Activated naive CD4-positive, alpha-beta T cell treated with anti-CD3 and anti-CD28 coated beads for 36 hours (primary cell): Measurements from ENCODE around the gene MARCHF11. TPM values are rescaled to one million over a fixed set of nuclear protein-coding genes. Genes with fewer than 3 reads are reported as not detected.

ENCODE experiments used
- CTCF ChIA-PET: fragments of 350-600 bp; sonication (Branson Sonifier 250); formaldehyde crosslinking; loops from one replicate; lab custom pipeline; 2021; ENCODE audit warnings: antibody characterized with exemption; lab: Charles Lee
- DNase-seq: peaks from one replicate; pipeline ENCODE4 v3.0.0-alpha.2; 2020
- H3K27ac Mint-ChIP-seq: one replicate; pipeline ENCODE4 v1.8.0; 2021; ENCODE audit warnings: mild to moderate bottlenecking, mixed read lengths
- H3K27me3 Mint-ChIP-seq: one replicate; pipeline ENCODE4 v1.8.0; 2021; ENCODE audit warnings: low read depth, mixed read lengths
- H3K36me3 Mint-ChIP-seq: one replicate; pipeline ENCODE4 v1.8.0; 2021; ENCODE audit warnings: low read depth, mixed read lengths
- H3K4me1 Mint-ChIP-seq: one replicate; pipeline ENCODE4 v1.8.0; 2021; ENCODE audit warnings: low read depth, mixed read lengths
- H3K4me3 Mint-ChIP-seq: one replicate; pipeline ENCODE4 v1.8.0; 2021; ENCODE audit warnings: mild to moderate bottlenecking, moderate library complexity, mixed read lengths
- H3K9me3 Mint-ChIP-seq: one replicate; pipeline ENCODE4 v1.8.0; 2021; ENCODE audit warnings: mixed read lengths
- intact Hi-C: fragments of 100-400 bp; cut with micrococcal nuclease; formaldehyde crosslinking; loops from one replicate; pipeline ENCODE4 v1.15.1; 2023
- total RNA-seq, 2 experiments: library from RNA; stranded (reverse); gene quantifications; one replicate each; pipeline ENCODE4 v1.2.3, GENCODE V29; 2021

Gene MARCHF11
- total RNA-seq, 2 experiments from 2014 or later, result not detected

- H3K36me3 Mint-ChIP-seq, result no peaks in the 10 kb centered on the region
- no peak for DNase-seq
- H3K27ac Mint-ChIP-seq, result no peak overlapping the region
- intact Hi-C loops, result no loop called here
- no peaks in the 10 kb centered on the region for H3K27me3 Mint-ChIP-seq
- no peak overlapping the region for H3K4me3 Mint-ChIP-seq
- CTCF ChIA-PET, result no interaction called here
- H3K9me3 Mint-ChIP-seq, result no peaks in the 10 kb centered on the region
- no peaks in the 10 kb centered on the region for H3K4me1 Mint-ChIP-seq
These were observed 112.2 kb downstream of the MARCHF11 start for GRCh38 chr5:16067415-16067814.

- intact Hi-C loops, result no loop called here
- Mint-ChIP-seq H3K9me3 (no peaks in the 10 kb centered on the region), H3K4me3 (no peak overlapping the region), H3K36me3 (no peaks in the 10 kb centered on the region), H3K27me3 (no peaks in the 10 kb centered on the region), H3K27ac (no peak overlapping the region), H3K4me1 (no peaks in the 10 kb centered on the region)
- CTCF ChIA-PET, result no interaction called here
- DNase-seq, result no peak
These were observed 112.8 kb downstream of the MARCHF11 start for GRCh38 chr5:16066810-16067209.

GRCh38 chr5:16066320-16066719 lies 113.3 kb downstream of the MARCHF11 start:
- DNase-seq, result no peak
- Mint-ChIP-seq H3K27me3 (no peaks in the 10 kb centered on the region), H3K4me1 (no peaks in the 10 kb centered on the region), H3K36me3 (no peaks in the 10 kb centered on the region), H3K4me3 (no peak overlapping the region), H3K27ac (no peak overlapping the region), H3K9me3 (no peaks in the 10 kb centered on the region)
- intact Hi-C loops, result no loop called here
- CTCF ChIA-PET, result no interaction called here

DNA sequence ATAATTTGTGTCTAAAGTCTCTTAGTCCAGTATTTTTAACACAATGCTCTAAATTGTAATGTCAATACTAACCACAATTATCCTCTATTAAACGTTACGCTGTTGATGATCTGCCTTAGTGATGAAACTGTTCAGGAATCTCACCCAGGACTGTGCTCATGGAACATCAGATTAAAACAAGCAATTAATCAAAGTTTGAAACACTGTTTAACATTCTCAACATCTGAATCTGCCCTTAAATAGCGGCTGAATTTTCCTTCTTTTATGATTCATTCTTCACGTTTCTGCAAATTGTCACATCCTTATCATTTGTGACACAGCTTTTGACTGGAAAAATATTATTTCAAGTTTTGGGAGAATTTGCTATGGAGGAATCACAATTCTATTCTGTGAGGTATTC lies 113.8 kb downstream of the MARCHF11 start:
- intact Hi-C loops, result no loop called here
- H3K4me1 Mint-ChIP-seq, result no peaks in the 10 kb centered on the region
- H3K27me3 Mint-ChIP-seq, result no peaks in the 10 kb centered on the region
- H3K36me3 Mint-ChIP-seq, result no peaks in the 10 kb centered on the region
- H3K9me3 Mint-ChIP-seq, result peaks cover under 1% of the 10 kb centered on the region
- H3K4me3 Mint-ChIP-seq, result no peak overlapping the region
- CTCF ChIA-PET, result no interaction called here
- DNase-seq, result no peak
- H3K27ac Mint-ChIP-seq, result no peak overlapping the region

GRCh38 chr5:16064135-16064893 lies 115.3 kb downstream of the MARCHF11 start:
- peaks cover 2% of the 10 kb centered on the region for H3K9me3 Mint-ChIP-seq
- H3K27ac Mint-ChIP-seq, result no peak overlapping the region
- intact Hi-C loops, result no loop called here
- no peaks in the 10 kb centered on the region for H3K4me1 Mint-ChIP-seq
- H3K4me3 Mint-ChIP-seq, result no peak overlapping the region
- no peak for DNase-seq
- no peaks in the 10 kb centered on the region for H3K27me3 Mint-ChIP-seq
- no peaks in the 10 kb centered on the region for H3K36me3 Mint-ChIP-seq
- CTCF ChIA-PET, result no interaction called here

DNA sequence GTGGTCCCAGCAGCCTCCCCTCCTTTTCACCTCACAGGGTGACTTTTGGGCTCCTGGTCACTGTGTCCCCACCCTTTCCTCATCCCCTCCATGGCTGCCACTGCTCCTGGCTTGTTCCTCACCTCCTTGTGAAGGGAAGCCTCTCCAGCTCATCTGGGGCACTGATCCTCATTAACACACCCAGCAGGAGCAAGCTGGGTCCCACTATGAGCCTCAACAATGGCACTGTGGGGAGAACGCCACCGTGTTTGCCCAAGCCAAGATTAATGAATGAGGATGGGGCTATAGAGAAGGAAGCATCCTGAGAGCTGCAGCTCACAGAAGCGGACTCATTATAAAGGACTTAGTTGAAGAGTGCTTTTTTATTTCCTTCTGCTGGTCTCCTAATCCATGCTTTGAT lies 118.4 kb downstream of the MARCHF11 start:
- Mint-ChIP-seq H3K27ac (no peak overlapping the region), H3K4me1 (no peaks in the 10 kb centered on the region), H3K27me3 (no peaks in the 10 kb centered on the region), H3K36me3 (no peaks in the 10 kb centered on the region), H3K4me3 (no peak overlapping the region), H3K9me3 (peaks cover 3% of the 10 kb centered on the region)
- no peak for DNase-seq
- CTCF ChIA-PET, result no interaction called here
- intact Hi-C loops, result no loop called here

- H3K9me3 Mint-ChIP-seq, result peaks cover 3% of the 10 kb centered on the region
- DNase-seq, result no peak
- CTCF ChIA-PET, result no interaction called here
- H3K4me3 Mint-ChIP-seq, result no peak overlapping the region
- H3K4me1 Mint-ChIP-seq, result no peaks in the 10 kb centered on the region
- no peak overlapping the region for H3K27ac Mint-ChIP-seq
- no peaks in the 10 kb centered on the region for H3K27me3 Mint-ChIP-seq
- intact Hi-C loops, result no loop called here
- H3K36me3 Mint-ChIP-seq, result no peaks in the 10 kb centered on the region
These were observed 122.3 kb downstream of the MARCHF11 start for GRCh38 chr5:16057277-16057676.

DNA sequence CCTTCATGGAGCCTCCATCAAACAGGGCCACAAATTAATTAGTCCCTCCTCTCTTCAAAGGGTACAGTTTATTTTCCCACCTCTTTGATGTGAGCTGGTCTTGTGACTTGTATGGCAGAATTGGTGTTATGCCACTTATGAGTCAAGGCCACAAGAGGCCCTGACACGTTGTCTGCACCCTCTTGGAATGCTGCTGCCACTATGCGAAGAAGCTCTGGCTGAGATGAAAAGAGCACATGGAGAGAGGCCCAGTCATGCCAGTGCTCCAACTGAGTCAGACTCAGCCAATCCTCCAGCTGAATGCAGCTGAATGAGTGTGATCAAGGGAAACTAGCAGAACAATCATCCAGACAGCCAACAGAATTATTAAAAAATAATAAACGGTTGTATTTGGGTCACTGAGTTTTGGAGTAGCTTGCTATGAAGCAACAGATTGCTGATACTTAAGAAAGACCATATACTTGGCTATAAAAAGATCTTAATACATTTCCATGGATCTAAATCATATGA lies 128.3 kb downstream of the MARCHF11 start:
- intact Hi-C loops, result no loop called here
- no peaks in the 10 kb centered on the region for H3K4me1 Mint-ChIP-seq
- H3K9me3 Mint-ChIP-seq, result peaks cover 4% of the 10 kb centered on the region
- no peaks in the 10 kb centered on the region for H3K27me3 Mint-ChIP-seq
- DNase-seq, result no peak
- H3K27ac Mint-ChIP-seq, result no peak overlapping the region
- no peak overlapping the region for H3K4me3 Mint-ChIP-seq
- H3K36me3 Mint-ChIP-seq, result no peaks in the 10 kb centered on the region
- CTCF ChIA-PET, result no interaction called here

- Mint-ChIP-seq H3K36me3 (no peaks in the 10 kb centered on the region), H3K27ac (no peak overlapping the region), H3K4me3 (no peak overlapping the region), H3K9me3 (peaks cover 4% of the 10 kb centered on the region), H3K4me1 (no peaks in the 10 kb centered on the region), H3K27me3 (no peaks in the 10 kb centered on the region)
- CTCF ChIA-PET, result no interaction called here
- no peak for DNase-seq
- intact Hi-C loops, result no loop called here
These were observed 129.2 kb downstream of the MARCHF11 start for GRCh38 chr5:16050414-16050813.

DNA sequence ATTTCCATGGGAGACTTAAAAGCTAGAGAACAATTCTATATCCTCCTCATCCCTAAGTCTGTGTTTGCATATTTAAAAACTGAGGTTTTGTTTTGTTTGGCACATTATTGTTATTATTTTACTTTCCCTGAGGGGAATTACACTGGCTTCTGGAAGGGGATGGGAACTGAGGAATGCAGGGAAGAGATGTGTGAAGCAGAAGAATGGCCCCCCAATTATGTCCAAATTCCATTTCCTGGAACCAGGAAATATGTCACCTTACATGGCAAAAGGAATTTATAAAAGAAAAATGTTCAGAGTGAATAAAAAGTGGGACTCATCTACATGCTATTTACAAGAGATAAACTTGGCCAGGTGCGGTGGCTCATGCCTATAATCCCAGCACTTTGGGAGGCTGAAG lies 129.8 kb downstream of the MARCHF11 start:
- intact Hi-C loops, result no loop called here
- no peaks in the 10 kb centered on the region for H3K36me3 Mint-ChIP-seq
- CTCF ChIA-PET, result no interaction called here
- no peak overlapping the region for H3K27ac Mint-ChIP-seq
- H3K27me3 Mint-ChIP-seq, result no peaks in the 10 kb centered on the region
- H3K4me1 Mint-ChIP-seq, result no peaks in the 10 kb centered on the region
- no peak overlapping the region for H3K4me3 Mint-ChIP-seq
- DNase-seq, result no peak
- peaks cover 4% of the 10 kb centered on the region for H3K9me3 Mint-ChIP-seq

DNA sequence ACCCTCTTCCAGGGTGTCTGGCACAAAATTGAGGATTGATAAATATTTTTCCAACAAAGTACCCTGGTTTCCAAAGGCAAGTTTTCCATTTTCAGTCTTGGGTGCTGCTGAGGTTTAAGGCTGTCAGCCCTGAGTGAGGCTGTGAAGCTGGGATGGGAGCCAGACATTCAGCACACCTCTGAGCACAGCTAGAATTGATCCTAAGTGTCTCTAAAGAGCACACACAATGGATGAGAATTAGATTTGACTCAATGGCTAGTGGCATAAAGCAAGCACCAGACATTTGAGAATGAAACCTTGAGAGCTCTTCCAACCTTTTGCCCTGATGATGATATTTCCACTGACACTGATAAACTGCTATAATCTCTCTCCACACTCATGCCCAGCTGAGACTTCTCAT lies 131.5 kb downstream of the MARCHF11 start:
- Mint-ChIP-seq H3K27ac (no peak overlapping the region), H3K27me3 (no peaks in the 10 kb centered on the region), H3K4me3 (no peak overlapping the region), H3K36me3 (no peaks in the 10 kb centered on the region), H3K4me1 (no peaks in the 10 kb centered on the region), H3K9me3 (peaks cover 4% of the 10 kb centered on the region)
- intact Hi-C loops, result no loop called here
- CTCF ChIA-PET, result no interaction called here
- no peak for DNase-seq

DNA sequence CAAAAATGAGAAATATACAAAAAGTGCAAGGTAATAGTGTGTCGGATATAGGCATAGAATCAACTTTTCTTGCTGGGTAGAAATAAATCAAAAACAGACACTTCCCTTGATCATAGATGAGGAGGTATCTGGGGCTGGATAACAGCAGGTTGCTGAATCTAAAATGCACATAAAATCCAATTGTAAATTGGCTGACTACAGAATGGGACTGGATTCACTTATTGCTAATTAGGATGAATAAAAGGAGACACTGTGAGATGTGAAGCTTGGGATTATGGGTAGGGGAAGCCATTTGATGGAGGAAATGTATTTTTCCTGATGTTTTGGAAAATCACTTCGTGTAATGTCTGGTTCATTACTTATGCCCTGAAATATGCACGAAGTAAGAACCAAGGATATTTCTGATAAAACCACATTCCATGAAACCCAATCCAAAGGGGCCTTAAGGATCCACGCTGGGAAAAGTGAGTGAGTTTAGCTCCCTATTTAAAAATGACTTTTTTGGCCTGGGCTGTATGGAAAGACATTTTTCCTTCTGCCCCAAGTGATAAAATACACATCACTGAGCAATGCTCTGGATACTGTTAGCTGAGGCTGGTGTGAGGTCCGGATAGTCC lies 136.1 kb downstream of the MARCHF11 start:
- no peaks in the 10 kb centered on the region for H3K4me1 Mint-ChIP-seq
- intact Hi-C loops, result no loop called here
- H3K36me3 Mint-ChIP-seq, result no peaks in the 10 kb centered on the region
- no peak for DNase-seq
- H3K27me3 Mint-ChIP-seq, result no peaks in the 10 kb centered on the region
- H3K4me3 Mint-ChIP-seq, result no peak overlapping the region
- no peak overlapping the region for H3K27ac Mint-ChIP-seq
- H3K9me3 Mint-ChIP-seq, result peaks cover 4% of the 10 kb centered on the region
- CTCF ChIA-PET, result no interaction called here
